Neural crest cell (in vitro differentiated cells): ENCODE data around the gene RPTOR. TPM values are rescaled to one million over a fixed set of nuclear protein-coding genes. Genes with fewer than 3 reads are reported as not detected.

Experiments used
- DNase-seq: peaks from one replicate; pipeline ENCODE4 v3.0.0; 2021; ENCODE audit warnings: low read depth, mixed read lengths, low spot score
- H3K27ac Mint-ChIP-seq: one replicate; pipeline ENCODE4 v1.8.0; 2021; ENCODE audit warnings: mild to moderate bottlenecking, mixed read lengths; ENCODE audit not compliant: unreplicated experiment
- H3K27me3 Mint-ChIP-seq: 2 replicates; pipeline ENCODE4 v1.8.0; 2021; ENCODE audit warnings: low read depth, mild to moderate bottlenecking, mixed read lengths
- H3K36me3 Mint-ChIP-seq: 2 replicates; pipeline ENCODE4 v1.8.0; 2021; ENCODE audit warnings: low read depth, mild to moderate bottlenecking, mixed read lengths
- H3K4me1 Mint-ChIP-seq: 2 replicates; pipeline ENCODE4 v1.8.0; 2021; ENCODE audit warnings: mixed read lengths
- H3K4me3 Mint-ChIP-seq: one replicate; pipeline ENCODE4 v1.8.0; 2021; ENCODE audit warnings: mild to moderate bottlenecking, mixed read lengths
- H3K9me3 Mint-ChIP-seq: 2 replicates; pipeline ENCODE4 v1.8.0; 2021; ENCODE audit warnings: mixed read lengths
- CTCF ChIP-seq: fragments of 200-600 bp; sonication (generic); conservative IDR thresholded peaks from 2 replicates; pipeline ENCODE4 v1.5.0; 2021; ENCODE audit warnings: antibody characterized with exemption, mild to moderate bottlenecking
- total RNA-seq: library from RNA; stranded (reverse); gene quantifications from 2 replicates; pipeline ENCODE4 v1.2.1, GENCODE V29; 2021

The RPTOR gene
- total RNA-seq, 1 donor from 2014 or later: 41.1 TPM

DNA sequence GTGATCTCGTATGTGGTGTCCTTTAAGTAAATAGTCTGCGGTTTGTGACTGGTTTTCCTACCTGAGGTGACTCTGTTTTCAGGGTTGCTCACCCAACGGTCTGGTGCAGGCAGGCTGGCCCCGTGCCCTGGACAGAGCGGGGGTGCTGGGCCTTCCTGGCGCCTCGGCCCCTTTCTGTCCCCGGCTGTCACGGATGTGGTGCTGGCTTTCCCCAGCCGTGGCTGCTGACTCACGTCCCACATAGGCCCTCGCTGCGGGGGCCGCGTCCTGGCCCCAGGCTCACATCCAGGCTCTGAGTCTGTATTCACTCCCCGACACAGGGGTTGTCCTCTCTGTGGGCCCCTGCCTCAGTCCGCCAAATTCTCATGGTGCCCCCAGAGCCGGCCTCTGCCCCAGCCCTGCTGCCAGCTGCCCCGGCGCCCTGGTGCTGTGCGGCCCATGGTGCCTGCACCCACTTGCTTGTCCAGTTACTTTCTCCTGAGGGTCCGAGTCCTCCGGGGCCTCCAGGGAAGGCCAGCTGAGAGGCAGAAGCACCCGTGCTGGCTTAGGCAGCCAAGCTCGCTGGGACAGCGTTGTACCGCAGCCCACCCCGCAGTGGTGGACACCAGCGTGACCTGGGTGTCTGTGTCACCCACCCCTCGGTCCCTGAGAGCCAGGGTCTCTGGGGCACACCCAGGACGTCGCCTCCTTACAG lies 452.9 kb downstream of the RPTOR start:
- Mint-ChIP-seq H3K27ac (no peak overlapping the region), H3K4me1 (peaks cover 11% of the 10 kb centered on the region), H3K9me3 (no peaks in the 10 kb centered on the region), H3K36me3 (no peaks in the 10 kb centered on the region), H3K4me3 (no peak overlapping the region), H3K27me3 (peaks cover 12% of the 10 kb centered on the region)
- no peak for DNase-seq
- no peak for TF ChIP-seq CTCF

- Mint-ChIP-seq H3K27me3 (peaks cover 19% of the 10 kb centered on the region), H3K36me3 (no peaks in the 10 kb centered on the region)
- no peak for TF ChIP-seq CTCF
These were observed 453.6 kb downstream of the RPTOR start for GRCh38 chr17:80998118-80998747.

GRCh38 chr17:80998748-80999535 lies 454.3 kb downstream of the RPTOR start:
- TF ChIP-seq CTCF: no peak
- Mint-ChIP-seq H3K4me3 (no peak overlapping the region), H3K9me3 (no peaks in the 10 kb centered on the region), H3K27ac (no peak overlapping the region), H3K4me1 (peaks cover 13% of the 10 kb centered on the region), H3K27me3 (peaks cover 24% of the 10 kb centered on the region), H3K36me3 (no peaks in the 10 kb centered on the region)
- DNase-seq: no peak

More at GRCh38 chr17:80998118-80998747, 453.6 kb downstream of the RPTOR start:
- no peak overlapping the region for H3K27ac Mint-ChIP-seq
- no peaks in the 10 kb centered on the region for H3K9me3 Mint-ChIP-seq
- H3K4me3 Mint-ChIP-seq: no peak overlapping the region
- no peak for DNase-seq
- H3K4me1 Mint-ChIP-seq: peaks cover 7% of the 10 kb centered on the region

- no peak overlapping the region for H3K4me3 Mint-ChIP-seq
- DNase-seq: no peak
- no peaks in the 10 kb centered on the region for H3K9me3 Mint-ChIP-seq
- TF ChIP-seq CTCF: no peak
- no peak overlapping the region for H3K27ac Mint-ChIP-seq
- no peaks in the 10 kb centered on the region for H3K36me3 Mint-ChIP-seq
- peaks cover 16% of the 10 kb centered on the region for H3K4me1 Mint-ChIP-seq
- H3K27me3 Mint-ChIP-seq: peaks cover 28% of the 10 kb centered on the region
These were observed 455.1 kb downstream of the RPTOR start for GRCh38 chr17:80999536-81000333.

DNA sequence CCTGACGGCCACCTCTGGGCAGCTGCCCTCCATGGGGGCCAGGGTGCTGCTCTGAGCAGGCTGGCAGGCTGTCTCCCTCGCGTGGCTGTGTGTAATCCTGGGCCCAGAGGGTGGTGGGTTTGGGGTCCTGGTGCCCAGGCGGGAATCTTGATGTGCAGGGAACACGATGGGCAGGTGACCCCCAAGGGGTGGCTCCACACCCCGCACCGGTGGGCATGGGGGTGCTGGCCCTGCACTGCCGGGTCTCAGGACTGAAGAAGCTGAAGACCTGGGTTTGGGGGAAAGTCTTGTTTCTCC lies 455.6 kb downstream of the RPTOR start:
- no peak overlapping the region for H3K27ac Mint-ChIP-seq
- no peak for DNase-seq
- H3K27me3 Mint-ChIP-seq: peaks cover 34% of the 10 kb centered on the region
- H3K36me3 Mint-ChIP-seq: no peaks in the 10 kb centered on the region
- H3K4me1 Mint-ChIP-seq: peaks cover 18% of the 10 kb centered on the region
- H3K4me3 Mint-ChIP-seq: no peak overlapping the region
- no peak for TF ChIP-seq CTCF
- no peaks in the 10 kb centered on the region for H3K9me3 Mint-ChIP-seq
